Mucosa of descending colon (tissue), 3 donors: ENCODE measurements around the gene ARNT2. TPM values are rescaled to one million over a fixed set of nuclear protein-coding genes. Genes with fewer than 3 reads are reported as not detected.
A peak's percentile ranks its signal among the peaks of the same experiment; 100 is the strongest.

Experiments used
- ATAC-seq: fragments of 200-7000 bp; cut with Tn5 transposase; one replicate; pipeline ENCODE4 v1.9.1; 2020; ENCODE audit warnings: mild to moderate bottlenecking, moderate library complexity
- DNase-seq, 3 donors: peaks; one replicate each; pipeline ENCODE4 v3.0.0-alpha.2; 2020
- H3K36me3 ChIP-seq: fragments of 200-600 bp; one replicate; pipeline ENCODE4 v1.8.0; 2021; ENCODE audit warnings: low read depth, mild to moderate bottlenecking
- H3K4me1 ChIP-seq: fragments of 200-600 bp; one replicate; pipeline ENCODE4 v1.8.0; 2021; ENCODE audit warnings: low read depth, mild to moderate bottlenecking
- H3K4me3 ChIP-seq: fragments of 200-600 bp; one replicate; pipeline ENCODE4 v1.8.0; 2021; ENCODE audit warnings: mild to moderate bottlenecking
- H3K9me3 ChIP-seq: fragments of 200-600 bp; one replicate; pipeline ENCODE4 v1.8.0; 2021; ENCODE audit warnings: mild to moderate bottlenecking
- intact Hi-C, 2 donors: fragments of 100-400 bp; cut with DNase I in 1 of 2; cut with micrococcal nuclease in 1 of 2; formaldehyde crosslinking; loops; one replicate each; pipeline versions ENCODE4 v1.11.0 to v1.11.1; 2022; cut with DNase I, micrococcal nuclease
- total RNA-seq, 3 donors: library from RNA; stranded (reverse); fragmentation: NEBNext Ultra II Directional in 2 of 3; extraction: Animal tissue kit (Norgen Biotek cat#: 25700) in 2 of 3; gene quantifications; one replicate each; pipeline versions ENCODE4 v1.2.1 to v1.2.4, GENCODE V29; 2021 to 2023
- TF ChIP-seq, protein P1 (sequence below): fragments of 200-600 bp; IDR thresholded peaks from one replicate; pipeline ENCODE4 v1.8.0; 2022; ENCODE audit warnings: antibody characterized with exemption, mild to moderate bottlenecking
- donor health status: DM: no; HTN: no; CAD: no; lungs with moderate emphysema.
- donor health status: DM: no; HTN: no; CAD: no.
- donor health status: DM: no; HTN: yes; CAD: no.

The ARNT2 gene
- total RNA-seq, 3 donors from 2014 or later, result 2.8 to 11.1 (median 3.2) TPM

DNA sequence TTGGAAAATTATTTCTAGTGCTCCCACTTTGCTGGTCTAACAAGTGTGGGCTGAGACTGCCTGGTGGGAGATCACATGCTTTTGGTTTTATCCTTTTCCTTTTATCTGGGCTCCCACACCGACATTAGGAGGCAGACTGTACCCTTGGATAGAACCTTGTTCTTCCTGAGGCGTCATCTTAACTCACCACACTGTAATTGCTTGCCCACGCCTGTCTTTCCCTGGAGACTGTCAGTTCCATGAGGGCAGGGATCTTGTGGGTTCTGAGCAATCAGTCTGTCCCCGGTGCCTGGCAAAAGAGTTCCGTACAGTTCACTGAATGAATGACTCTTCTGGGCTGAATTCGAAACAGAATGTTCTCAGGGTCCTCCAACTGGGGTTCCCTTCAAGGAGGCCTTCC is 166.4 kb downstream of the ARNT2 start:
- TF ChIP-seq, protein P1, sequence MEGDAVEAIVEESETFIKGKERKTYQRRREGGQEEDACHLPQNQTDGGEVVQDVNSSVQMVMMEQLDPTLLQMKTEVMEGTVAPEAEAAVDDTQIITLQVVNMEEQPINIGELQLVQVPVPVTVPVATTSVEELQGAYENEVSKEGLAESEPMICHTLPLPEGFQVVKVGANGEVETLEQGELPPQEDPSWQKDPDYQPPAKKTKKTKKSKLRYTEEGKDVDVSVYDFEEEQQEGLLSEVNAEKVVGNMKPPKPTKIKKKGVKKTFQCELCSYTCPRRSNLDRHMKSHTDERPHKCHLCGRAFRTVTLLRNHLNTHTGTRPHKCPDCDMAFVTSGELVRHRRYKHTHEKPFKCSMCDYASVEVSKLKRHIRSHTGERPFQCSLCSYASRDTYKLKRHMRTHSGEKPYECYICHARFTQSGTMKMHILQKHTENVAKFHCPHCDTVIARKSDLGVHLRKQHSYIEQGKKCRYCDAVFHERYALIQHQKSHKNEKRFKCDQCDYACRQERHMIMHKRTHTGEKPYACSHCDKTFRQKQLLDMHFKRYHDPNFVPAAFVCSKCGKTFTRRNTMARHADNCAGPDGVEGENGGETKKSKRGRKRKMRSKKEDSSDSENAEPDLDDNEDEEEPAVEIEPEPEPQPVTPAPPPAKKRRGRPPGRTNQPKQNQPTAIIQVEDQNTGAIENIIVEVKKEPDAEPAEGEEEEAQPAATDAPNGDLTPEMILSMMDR, result no peak
- ATAC-seq (no peak), DNase-seq (no peak)
- no peak overlapping the region for H3K4me3 ChIP-seq
- no peaks in the 10 kb centered on the region for H3K4me1 ChIP-seq
- H3K36me3 ChIP-seq, result no peaks in the 10 kb centered on the region
- no peaks in the 10 kb centered on the region for H3K9me3 ChIP-seq
- intact Hi-C loops, result no loop called here

DNA sequence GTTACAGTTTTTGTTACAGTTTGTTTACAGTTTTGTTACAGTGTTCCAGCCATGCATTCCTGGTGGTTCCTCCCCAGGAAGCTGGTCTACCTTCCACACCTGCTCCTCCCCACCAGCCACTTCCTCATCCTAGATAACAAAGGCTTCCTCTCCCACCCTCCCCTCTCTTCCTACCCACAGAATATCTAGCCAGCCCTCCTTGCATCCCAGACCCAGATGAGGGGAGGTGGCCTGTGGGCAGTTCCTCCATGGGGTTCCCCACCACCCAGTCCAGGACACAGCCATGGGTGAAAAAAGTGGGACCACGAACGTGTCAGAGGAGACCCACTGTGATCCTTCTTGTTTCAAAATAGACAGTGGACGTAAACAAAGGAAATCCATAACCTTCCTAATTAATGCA is 168.2 kb downstream of the ARNT2 start:
- no peak for ATAC-seq
- no peaks in the 10 kb centered on the region for H3K9me3 ChIP-seq
- no peaks in the 10 kb centered on the region for H3K36me3 ChIP-seq
- TF ChIP-seq, protein P1, result no peak
- no peak for DNase-seq
- H3K4me3 ChIP-seq, result no peak overlapping the region
- intact Hi-C loops, result no loop called here
- H3K4me1 ChIP-seq, result no peaks in the 10 kb centered on the region

DNA sequence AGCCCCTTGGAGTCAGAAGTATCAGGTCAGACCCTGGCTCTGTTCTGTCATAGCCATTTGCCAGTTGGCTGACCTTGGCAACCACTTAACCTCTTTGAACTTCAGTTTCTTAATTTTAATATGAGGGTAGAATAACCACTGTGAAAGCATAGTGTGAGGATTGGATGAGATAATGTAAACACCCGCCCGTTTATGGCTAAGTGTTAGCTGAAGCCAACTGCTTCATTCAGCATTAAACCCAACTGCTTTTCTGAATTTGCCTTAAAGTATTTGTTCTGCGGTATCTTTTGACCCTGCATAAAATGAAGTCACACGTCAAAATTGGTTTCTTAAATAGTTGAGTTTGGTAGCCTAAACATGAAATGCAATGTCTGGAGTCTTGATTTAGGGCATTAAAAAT is 169.4 kb downstream of the ARNT2 start:
- TF ChIP-seq, protein P1, result no peak
- H3K4me3 ChIP-seq, result no peak overlapping the region
- no peaks in the 10 kb centered on the region for H3K9me3 ChIP-seq
- intact Hi-C loops, result no loop called here
- ATAC-seq, result peak; percentile 57
- H3K4me1 ChIP-seq, result no peaks in the 10 kb centered on the region
- H3K36me3 ChIP-seq, result no peaks in the 10 kb centered on the region
- DNase-seq, result peak in 1 of 3 donors; percentile 14

DNA sequence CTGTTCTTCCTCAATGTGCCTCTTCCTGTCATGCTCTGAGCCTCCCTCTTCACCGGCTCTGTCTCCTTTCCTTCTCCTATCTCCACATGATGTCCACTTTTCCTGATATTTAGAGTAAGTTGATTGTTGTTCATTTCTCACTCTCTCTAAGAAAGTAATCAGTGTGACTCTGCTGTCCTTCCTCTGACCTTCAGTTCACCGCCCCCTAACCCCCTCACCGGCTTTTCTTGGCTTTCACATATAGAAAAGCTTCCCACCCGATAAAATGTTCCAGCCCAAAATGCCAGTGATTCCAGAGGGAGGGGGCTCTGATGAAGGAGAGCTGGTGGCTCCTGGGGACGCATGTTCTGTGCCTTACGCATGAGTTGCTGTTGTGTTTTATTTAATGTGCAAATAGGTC is 170.4 kb downstream of the ARNT2 start:
- H3K9me3 ChIP-seq, result no peaks in the 10 kb centered on the region
- no peaks in the 10 kb centered on the region for H3K36me3 ChIP-seq
- TF ChIP-seq, protein P1, result no peak
- intact Hi-C loops, result no loop called here
- no peak for DNase-seq
- no peak overlapping the region for H3K4me3 ChIP-seq
- no peaks in the 10 kb centered on the region for H3K4me1 ChIP-seq
- ATAC-seq, result no peak

DNA sequence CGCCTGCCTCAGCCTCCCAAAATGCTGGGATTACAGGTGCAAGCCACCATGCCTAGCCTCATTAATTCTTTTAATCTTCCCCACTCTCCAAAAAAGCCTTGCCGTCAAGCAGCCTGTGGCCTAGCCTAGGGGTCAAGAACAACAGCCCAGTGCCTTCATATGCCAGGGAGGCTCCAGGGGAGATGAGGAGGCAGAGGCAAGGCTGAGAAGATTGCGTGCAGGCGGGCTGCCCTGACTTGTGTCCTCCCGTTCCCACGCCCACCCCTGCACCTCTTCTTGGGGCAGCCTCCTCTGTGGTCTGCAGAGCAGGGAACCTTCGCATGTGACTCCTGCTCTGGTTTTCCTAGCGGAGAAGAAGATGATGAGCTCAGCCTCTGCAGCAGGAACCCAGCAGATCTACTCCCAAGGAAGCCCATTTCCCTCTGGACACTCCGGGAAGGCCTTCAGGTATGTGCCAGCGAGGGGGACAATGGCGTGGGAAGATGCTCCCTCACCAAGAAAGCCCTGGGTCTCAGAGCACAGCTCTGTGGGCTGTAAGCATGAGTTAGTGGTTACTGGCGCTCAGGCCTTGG is 172.4 kb downstream of the ARNT2 start:
- TF ChIP-seq, protein P1, result no peak
- no peak overlapping the region for H3K4me3 ChIP-seq
- intact Hi-C loops, result no loop called here
- ATAC-seq (no peak), DNase-seq (no peak)
- no peaks in the 10 kb centered on the region for H3K9me3 ChIP-seq
- no peaks in the 10 kb centered on the region for H3K36me3 ChIP-seq
- no peaks in the 10 kb centered on the region for H3K4me1 ChIP-seq
